Activated CD4-positive, alpha-beta T cell treated with anti-CD3 and anti-CD28 coated beads, Interleukin-2, Interleukin-6, amounts not matched to agents 100 ng/mL and 50 ng/mL, durations not matched to agents 16 hours and 8 hours (primary cell): ENCODE measurements around the gene TP73.

Experiments used
- DNase-seq: peaks from one replicate; pipeline ENCODE4 v3.0.0-alpha.2; 2020

The TP73 gene

GRCh38 chr1:3731583-3732433 lies 79.5 kb downstream of the TP73 start:
- no peak for DNase-seq

- no peak for DNase-seq
These were observed 80.2 kb downstream of the TP73 start for GRCh38 chr1:3732434-3733093.

GRCh38 chr1:3733094-3733882 lies 81.0 kb downstream of the TP73 start:
- no peak for DNase-seq

- DNase-seq = no peak
These were observed 81.7 kb downstream of the TP73 start for GRCh38 chr1:3733883-3734589.

GRCh38 chr1:3734602-3735001 lies 82.3 kb downstream of the TP73 start:
- no peak for DNase-seq

GRCh38 chr1:3735027-3735681 lies 82.8 kb downstream of the TP73 start:
- DNase-seq = no peak

GRCh38 chr1:3735688-3736087 lies 83.4 kb downstream of the TP73 start:
- DNase-seq = no peak

GRCh38 chr1:3736131-3736561 lies 83.8 kb downstream of the TP73 start:
- no peak for DNase-seq

- no peak for DNase-seq
These were observed 84.4 kb downstream of the TP73 start for GRCh38 chr1:3736708-3737107.

GRCh38 chr1:3738943-3739342 lies 86.6 kb downstream of the TP73 start:
- no peak for DNase-seq

- DNase-seq = no peak
These were observed 87.7 kb downstream of the TP73 start for GRCh38 chr1:3740042-3740441.

GRCh38 chr1:3740752-3741151 lies 88.4 kb downstream of the TP73 start:
- no peak for DNase-seq

GRCh38 chr1:3741566-3742438 lies 89.5 kb downstream of the TP73 start:
- no peak for DNase-seq

- DNase-seq = no peak
These were observed 90.4 kb downstream of the TP73 start for GRCh38 chr1:3742439-3743298.

GRCh38 chr1:3743421-3743820 lies 91.1 kb downstream of the TP73 start:
- DNase-seq = no peak

GRCh38 chr1:3743826-3744225 lies 91.5 kb downstream of the TP73 start:
- DNase-seq = no peak

- no peak for DNase-seq
These were observed 92.3 kb downstream of the TP73 start for GRCh38 chr1:3744646-3745045.

- DNase-seq = no peak
These were observed 92.8 kb downstream of the TP73 start for GRCh38 chr1:3745071-3745470.

GRCh38 chr1:3745590-3746381 lies 93.5 kb downstream of the TP73 start:
- DNase-seq = no peak
